ENCODE measurements around the gene ABLIM3. TPM values are rescaled to one million over a fixed set of nuclear protein-coding genes. Genes with fewer than 3 reads are reported as not detected.

Gene ABLIM3
- total and polyA plus RNA-seq, 2 of the 13 experiments (the other 11 are each of a cell fraction or from before 2014, with no cell fraction given), result 0.53 to 6.3 TPM

- no peaks in the 10 kb centered on the region for H3K9me3 ChIP-seq (ENCODE audit: low read length)
- in situ Hi-C loops (cut with HindIII; ENCODE audit: extremely low pct_ligation_motif_present, low pct_unique_long_range_greater_than_20kb) (no loop called here), intact Hi-C loops (cut with micrococcal nuclease; ENCODE audit: unreplicated experiment) (no loop called here)
- H3K4me2 ChIP-seq (ENCODE audit: low read depth, low read length), result no peak overlapping the region
- H3K36me3 ChIP-seq (replicated peaks in 1 of 2; ENCODE audit: control insufficient read depth in 1 of 2, insufficient read depth in 2 of 2, low read length in 2 of 2), result no peaks in the 10 kb centered on the region
- no peaks in the 10 kb centered on the region for H3K79me2 ChIP-seq (ENCODE audit: insufficient read depth, low read length)
- H3K27me3 ChIP-seq (ENCODE audit: control insufficient read depth in 1 of 2, insufficient read depth in 2 of 2, low read length in 2 of 2), result no peaks in the 10 kb centered on the region
- H2AFZ ChIP-seq (ENCODE audit: low read length), result no peak overlapping the region
- TF ChIP-seq MTF1 (CRISPR knock-in tag; IDR thresholded peaks at IDR 0.05) (no peak), ZFYVE20 (CRISPR knock-in tag; IDR thresholded peaks at IDR 0.05; ENCODE audit: borderline replicate concordance, low read depth) (no peak), ZNF230 (CRISPR knock-in tag; IDR thresholded peaks at IDR 0.05) (no peak), STAT5B (CRISPR knock-in tag; IDR thresholded peaks at IDR 0.05) (no peak), ZBTB4 (CRISPR knock-in tag; IDR thresholded peaks at IDR 0.05; ENCODE audit: borderline replicate concordance) (no peak), KDM4B (CRISPR knock-in tag; IDR thresholded peaks at IDR 0.05) (no peak), ZEB1 (IDR thresholded peaks at IDR 0.05; ENCODE audit: insufficient replicate concordance, low read depth) (no peak), NR2C2 (CRISPR knock-in tag; IDR thresholded peaks at IDR 0.05; ENCODE audit: borderline replicate concordance) (no peak), ZNF350 (CRISPR knock-in tag; IDR thresholded peaks at IDR 0.05; ENCODE audit: borderline replicate concordance, low read depth) (no peak), AGO2 (optimal IDR thresholded peaks at IDR 0.05; ENCODE audit: low read depth, low read length) (no peak), NR1H2 (CRISPR knock-in tag; IDR thresholded peaks at IDR 0.05; ENCODE audit: borderline replicate concordance, low read depth) (no peak)
- no TSS peak for BruUV-seq (replicated peaks)
- no peak overlapping the region for H3K9ac ChIP-seq (ENCODE audit: insufficient read depth, low read depth, low read length)
- FAIRE-seq (no peak), DNase-seq (ENCODE audit: low spot score) (no peak), ATAC-seq (no peak)
- H3K4me1 ChIP-seq (ENCODE audit: insufficient read depth, low read length), result peaks cover 30% of the 10 kb centered on the region
- ChIA-PET POLR2A (no interaction called here), CTCF (ENCODE audit: low intra/inter-chr PET ratio, low total read pairs) (no interaction called here)
- H3K4me3 ChIP-seq (replicated peaks in 1 of 3; ENCODE audit: insufficient read depth in 1 of 3, low read depth in 2 of 3, low read length in 3 of 3), result no peak overlapping the region
- H4K20me1 ChIP-seq (ENCODE audit: insufficient read depth, low read length), result no peaks in the 10 kb centered on the region
- H3K27ac ChIP-seq (ENCODE audit: extremely low read length, insufficient read depth, low read length), result no peak overlapping the region
- 87% methylated on average over 3 of the region's 3 CpGs for WGBS (ENCODE audit: low lambda C conversion rate)
These were observed 76.5 kb downstream of the ABLIM3 start for GRCh38 chr5:149217803-149218155.
